Activated naive CD8-positive, alpha-beta T cell (primary cell): ENCODE results near the gene CACNA1G.

Experiments
- H3K27ac Mint-ChIP-seq: one replicate; pipeline ENCODE4 v1.8.0; 2021; ENCODE audit warnings: mixed read lengths
- H3K27me3 Mint-ChIP-seq: one replicate; pipeline ENCODE4 v1.8.0; 2021; ENCODE audit warnings: mixed read lengths
- H3K36me3 Mint-ChIP-seq: one replicate; pipeline ENCODE4 v1.8.0; 2021; ENCODE audit warnings: mixed read lengths
- H3K4me1 Mint-ChIP-seq: one replicate; pipeline ENCODE4 v1.8.0; 2021; ENCODE audit warnings: low read depth, mixed read lengths
- H3K4me3 Mint-ChIP-seq: one replicate; pipeline ENCODE4 v1.8.0; 2021; ENCODE audit warnings: mild to moderate bottlenecking, mixed read lengths
- H3K9me3 Mint-ChIP-seq: one replicate; pipeline ENCODE4 v1.8.0; 2021; ENCODE audit warnings: low read depth, mixed read lengths

Gene CACNA1G

DNA sequence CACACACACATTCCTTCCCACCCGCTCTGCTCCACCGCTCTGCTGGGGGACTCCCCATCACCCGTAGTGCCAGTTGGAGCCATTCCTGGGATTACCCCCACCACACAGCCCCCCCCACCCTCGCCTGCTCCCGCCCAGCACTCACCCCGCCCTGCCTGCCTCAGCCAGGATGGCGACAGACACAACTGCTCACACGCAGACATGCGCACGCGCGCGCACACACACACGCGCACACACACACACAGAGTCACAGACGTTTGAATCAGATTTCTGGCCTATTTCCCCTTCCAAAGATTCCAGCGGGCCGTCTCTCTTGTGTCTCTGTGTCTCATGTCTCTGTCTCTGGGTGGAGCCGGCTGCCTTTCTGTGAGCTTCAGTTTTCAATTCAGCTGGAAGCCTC is 4.4 kb downstream of the CACNA1G start:
- Mint-ChIP-seq H3K4me3 (no peak overlapping the region), H3K27me3 (peaks cover 14% of the 10 kb centered on the region), H3K9me3 (no peaks in the 10 kb centered on the region), H3K36me3 (no peaks in the 10 kb centered on the region), H3K27ac (no peak overlapping the region), H3K4me1 (peaks cover 19% of the 10 kb centered on the region)

DNA sequence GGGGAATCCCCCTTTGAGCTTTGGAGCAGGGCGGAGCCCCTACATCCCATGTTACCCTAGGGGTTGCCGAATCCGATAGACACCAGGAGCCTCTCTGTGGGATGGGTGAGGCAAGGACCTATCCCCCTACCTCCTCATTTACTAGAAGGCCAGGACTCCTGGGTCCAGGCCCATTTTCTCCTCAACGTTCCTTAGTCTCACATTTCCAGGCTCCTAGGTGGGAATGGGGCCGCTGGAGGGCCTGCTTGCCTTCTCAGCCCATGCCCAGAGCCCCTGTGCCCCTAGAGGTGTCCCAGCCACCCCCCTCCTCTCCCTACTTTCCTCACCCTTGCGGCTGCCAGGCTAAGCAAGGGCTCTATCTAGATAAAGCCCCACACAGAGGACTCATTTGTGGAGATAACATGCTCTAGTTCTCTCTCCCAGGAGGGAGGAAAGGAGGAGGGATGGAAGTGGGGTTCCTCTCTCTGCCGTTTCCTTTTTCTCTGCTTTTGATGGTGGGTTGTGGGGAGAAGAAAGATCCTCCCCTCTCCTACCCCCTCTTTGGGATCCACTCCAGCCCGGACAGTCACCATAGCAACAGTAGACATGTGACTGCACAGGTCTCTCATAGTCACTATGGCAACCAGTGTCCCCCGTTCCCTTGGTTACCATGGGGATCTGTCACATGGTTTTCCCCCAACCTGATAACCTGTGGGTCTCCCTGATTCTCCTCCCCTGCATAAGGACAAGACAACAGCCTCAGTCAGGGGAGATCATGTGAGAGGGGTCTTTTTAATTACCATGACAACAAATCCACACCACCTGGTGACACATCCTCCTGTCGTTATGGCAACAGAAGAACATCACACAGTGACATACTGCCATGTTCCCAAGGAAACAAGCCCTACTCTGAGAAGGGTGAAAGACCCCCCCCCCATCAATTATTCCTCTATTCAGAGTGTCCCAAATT is 5.2 kb downstream of the CACNA1G start:
- H3K4me1 Mint-ChIP-seq, result peaks cover 16% of the 10 kb centered on the region
- no peaks in the 10 kb centered on the region for H3K36me3 Mint-ChIP-seq
- H3K9me3 Mint-ChIP-seq, result no peaks in the 10 kb centered on the region
- H3K4me3 Mint-ChIP-seq, result no peak overlapping the region
- H3K27me3 Mint-ChIP-seq, result peaks cover 12% of the 10 kb centered on the region
- H3K27ac Mint-ChIP-seq, result no peak overlapping the region

DNA sequence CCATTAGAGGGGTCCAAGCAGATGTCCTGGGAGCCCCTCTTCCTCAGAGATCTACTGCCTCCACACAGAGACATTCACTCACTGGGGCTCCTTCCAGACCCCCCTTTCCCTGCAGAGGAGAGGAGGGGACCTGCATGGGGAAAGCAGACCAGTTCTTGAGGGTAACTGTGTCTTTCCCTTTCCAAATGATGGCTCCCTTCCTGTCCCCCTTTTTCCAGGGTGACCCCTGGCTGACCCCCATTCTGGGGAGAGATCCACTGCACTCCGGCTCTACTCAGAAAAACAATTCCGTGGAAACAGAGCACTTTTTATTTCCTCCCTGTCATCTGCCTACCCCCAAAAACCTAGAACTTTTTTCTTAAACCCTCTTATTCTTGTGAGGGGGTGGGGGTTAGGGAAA is 6.4 kb downstream of the CACNA1G start:
- H3K27ac Mint-ChIP-seq, result no peak overlapping the region
- peaks cover 15% of the 10 kb centered on the region for H3K27me3 Mint-ChIP-seq
- H3K4me1 Mint-ChIP-seq, result peaks cover 16% of the 10 kb centered on the region
- no peak overlapping the region for H3K4me3 Mint-ChIP-seq
- no peaks in the 10 kb centered on the region for H3K9me3 Mint-ChIP-seq
- no peaks in the 10 kb centered on the region for H3K36me3 Mint-ChIP-seq

DNA sequence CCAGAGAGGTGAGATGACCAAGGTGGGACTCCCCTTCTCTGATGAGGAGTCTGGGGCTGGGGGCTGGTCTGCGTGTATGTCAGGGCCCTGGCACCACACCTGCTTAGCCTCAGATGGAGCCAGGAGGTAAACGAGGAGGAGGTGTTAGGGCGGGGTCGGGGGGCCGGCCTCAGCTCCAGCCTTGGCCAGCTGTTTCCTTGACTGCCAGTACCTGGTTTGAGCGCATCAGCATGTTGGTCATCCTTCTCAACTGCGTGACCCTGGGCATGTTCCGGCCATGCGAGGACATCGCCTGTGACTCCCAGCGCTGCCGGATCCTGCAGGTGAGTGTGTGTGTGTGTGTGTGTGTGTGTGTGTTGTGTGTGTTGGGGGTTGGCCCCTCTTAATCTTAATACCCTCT is 8.1 kb downstream of the CACNA1G start:
- peaks cover 11% of the 10 kb centered on the region for H3K27me3 Mint-ChIP-seq

DNA sequence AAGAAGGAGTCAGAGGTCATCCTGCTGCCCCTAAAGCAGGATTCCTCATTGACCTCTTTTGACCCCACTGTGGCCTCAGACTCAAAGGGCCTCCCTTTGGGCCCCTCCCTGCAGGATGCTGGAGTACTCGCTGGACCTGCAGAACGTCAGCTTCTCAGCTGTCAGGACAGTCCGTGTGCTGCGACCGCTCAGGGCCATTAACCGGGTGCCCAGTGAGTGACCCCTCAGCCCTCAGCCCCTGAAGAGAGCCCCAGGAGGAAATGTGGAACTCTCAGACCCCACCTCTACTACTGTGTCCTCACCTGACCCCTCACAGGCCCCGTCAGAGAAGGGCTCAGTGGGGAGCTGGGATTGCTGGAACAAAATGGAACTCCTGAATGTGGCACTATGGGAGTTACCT is 9.1 kb downstream of the CACNA1G start:
- Mint-ChIP-seq H3K9me3 (no peaks in the 10 kb centered on the region), H3K4me3 (no peak overlapping the region), H3K36me3 (no peaks in the 10 kb centered on the region), H3K27me3 (peaks cover 9% of the 10 kb centered on the region), H3K27ac (no peak overlapping the region), H3K4me1 (peaks cover 9% of the 10 kb centered on the region)

More for the DNA sequence above, 8.1 kb downstream of the CACNA1G start:
- Mint-ChIP-seq H3K9me3 (no peaks in the 10 kb centered on the region), H3K4me3 (no peak overlapping the region), H3K4me1 (peaks cover 11% of the 10 kb centered on the region), H3K27ac (no peak overlapping the region), H3K36me3 (no peaks in the 10 kb centered on the region)

DNA sequence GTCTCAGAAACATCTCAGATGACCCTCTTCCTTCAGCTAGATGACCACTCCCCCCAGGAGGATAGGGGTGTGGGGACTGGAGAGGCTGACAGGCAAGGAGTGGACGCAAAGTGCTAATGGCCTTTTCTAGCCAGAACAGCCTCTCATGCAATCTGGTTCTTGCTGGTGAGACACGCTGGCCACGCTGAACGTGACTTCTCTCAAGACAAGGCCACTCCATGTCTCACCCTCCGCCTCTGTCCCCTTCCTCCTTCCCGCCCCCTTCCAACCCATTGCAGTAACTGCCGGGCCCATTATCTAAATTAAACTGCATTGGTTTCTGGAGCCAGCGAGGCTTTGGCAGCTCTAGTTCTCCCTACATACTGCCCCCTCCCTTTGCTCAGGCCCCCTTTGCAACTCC is 9.5 kb downstream of the CACNA1G start:
- H3K4me1 Mint-ChIP-seq, result peaks cover 7% of the 10 kb centered on the region
- H3K4me3 Mint-ChIP-seq, result no peak overlapping the region
- no peaks in the 10 kb centered on the region for H3K36me3 Mint-ChIP-seq
- peaks cover 7% of the 10 kb centered on the region for H3K27me3 Mint-ChIP-seq
- no peak overlapping the region for H3K27ac Mint-ChIP-seq
- H3K9me3 Mint-ChIP-seq, result no peaks in the 10 kb centered on the region

DNA sequence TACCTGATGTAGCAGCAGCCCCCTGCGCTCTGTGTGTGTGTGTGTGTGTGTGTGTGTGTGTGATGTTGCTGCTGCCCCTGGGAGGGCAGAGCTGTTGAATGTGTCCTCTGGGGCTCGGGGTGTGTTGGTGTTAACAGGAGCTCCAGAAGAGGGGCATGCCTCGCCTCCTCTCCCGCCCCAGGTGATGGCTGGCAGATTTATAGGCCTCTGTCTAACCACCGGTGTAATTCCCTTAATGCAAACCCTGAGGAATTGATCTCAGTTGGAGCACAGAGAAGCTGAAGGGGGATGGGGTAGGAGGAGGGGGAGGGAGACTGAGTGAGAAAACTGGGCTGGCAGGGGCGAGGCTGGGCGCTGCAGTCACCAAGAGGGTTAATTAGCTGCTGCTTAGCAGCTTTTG is 10.0 kb downstream of the CACNA1G start:
- peaks cover 4% of the 10 kb centered on the region for H3K4me1 Mint-ChIP-seq
- H3K27me3 Mint-ChIP-seq, result peaks cover 7% of the 10 kb centered on the region
- H3K36me3 Mint-ChIP-seq, result no peaks in the 10 kb centered on the region
- no peaks in the 10 kb centered on the region for H3K9me3 Mint-ChIP-seq
- no peak overlapping the region for H3K4me3 Mint-ChIP-seq
- no peak overlapping the region for H3K27ac Mint-ChIP-seq

DNA sequence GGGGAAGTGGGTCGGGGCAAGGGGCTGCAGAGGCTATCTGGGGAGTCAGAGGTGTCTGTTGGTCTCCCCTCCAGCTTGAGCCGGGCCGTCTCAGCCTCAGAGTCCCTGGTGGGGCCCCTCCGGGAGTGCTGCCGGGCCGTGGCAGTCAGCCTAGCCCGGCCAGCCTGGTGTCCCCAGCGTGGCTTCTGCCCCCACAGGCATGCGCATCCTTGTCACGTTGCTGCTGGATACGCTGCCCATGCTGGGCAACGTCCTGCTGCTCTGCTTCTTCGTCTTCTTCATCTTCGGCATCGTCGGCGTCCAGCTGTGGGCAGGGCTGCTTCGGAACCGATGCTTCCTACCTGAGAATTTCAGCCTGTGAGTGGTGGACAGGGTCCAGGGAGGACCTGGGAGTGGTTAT is 11.2 kb downstream of the CACNA1G start:
- H3K4me3 Mint-ChIP-seq, result no peak overlapping the region
- H3K9me3 Mint-ChIP-seq, result no peaks in the 10 kb centered on the region
- H3K27ac Mint-ChIP-seq, result no peak overlapping the region
- H3K36me3 Mint-ChIP-seq, result no peaks in the 10 kb centered on the region
- peaks cover 5% of the 10 kb centered on the region for H3K27me3 Mint-ChIP-seq
- no peaks in the 10 kb centered on the region for H3K4me1 Mint-ChIP-seq

DNA sequence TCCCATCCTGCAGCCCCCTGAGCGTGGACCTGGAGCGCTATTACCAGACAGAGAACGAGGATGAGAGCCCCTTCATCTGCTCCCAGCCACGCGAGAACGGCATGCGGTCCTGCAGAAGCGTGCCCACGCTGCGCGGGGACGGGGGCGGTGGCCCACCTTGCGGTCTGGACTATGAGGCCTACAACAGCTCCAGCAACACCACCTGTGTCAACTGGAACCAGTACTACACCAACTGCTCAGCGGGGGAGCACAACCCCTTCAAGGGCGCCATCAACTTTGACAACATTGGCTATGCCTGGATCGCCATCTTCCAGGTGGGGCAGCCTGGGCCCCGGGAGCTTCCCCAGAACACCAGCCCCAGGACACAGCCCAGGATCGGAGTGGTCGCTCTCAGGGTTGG is 12.0 kb downstream of the CACNA1G start:
- peaks cover 5% of the 10 kb centered on the region for H3K27me3 Mint-ChIP-seq

DNA sequence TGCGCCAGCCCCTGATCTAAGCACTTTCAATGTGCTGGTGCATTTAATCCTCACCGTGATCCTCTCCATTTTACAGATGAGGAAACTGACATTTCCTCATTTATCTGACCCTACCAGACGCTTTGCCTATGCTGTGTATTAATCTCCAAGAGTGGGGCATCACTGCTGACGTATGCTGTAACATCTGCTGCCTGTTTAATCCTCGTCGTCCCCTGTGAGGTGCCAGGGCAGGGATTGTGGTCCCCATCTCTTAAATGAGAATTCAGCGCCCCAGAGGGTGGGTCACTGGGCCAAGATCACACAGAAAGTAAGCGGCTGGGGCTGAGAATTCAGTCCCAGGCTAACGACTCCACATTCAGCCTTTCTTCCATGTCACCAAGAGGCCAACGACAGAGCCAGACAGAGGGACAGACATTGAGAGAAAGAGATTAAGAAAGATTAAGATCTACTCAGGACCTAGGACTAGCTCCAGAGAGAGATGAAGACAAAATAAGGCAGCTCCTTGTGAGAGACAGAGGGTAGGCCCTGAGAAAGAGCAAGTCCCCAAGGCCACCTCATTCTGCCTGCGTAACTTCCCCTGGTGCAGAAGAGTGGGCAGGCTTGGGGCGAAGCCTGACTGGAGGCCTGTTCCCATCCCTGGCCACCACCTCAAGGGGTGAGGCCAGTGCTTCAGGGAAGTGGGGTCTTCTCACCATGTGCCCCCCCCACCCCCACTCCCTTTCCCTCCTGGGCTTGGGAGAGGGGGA is 13.5 kb downstream of the CACNA1G start:
- no peak overlapping the region for H3K4me3 Mint-ChIP-seq
- no peaks in the 10 kb centered on the region for H3K36me3 Mint-ChIP-seq
- no peaks in the 10 kb centered on the region for H3K4me1 Mint-ChIP-seq
- H3K27me3 Mint-ChIP-seq, result peaks cover 4% of the 10 kb centered on the region
- no peak overlapping the region for H3K27ac Mint-ChIP-seq
- no peaks in the 10 kb centered on the region for H3K9me3 Mint-ChIP-seq

More for the DNA sequence above, 12.0 kb downstream of the CACNA1G start:
- Mint-ChIP-seq H3K4me3 (no peak overlapping the region), H3K9me3 (no peaks in the 10 kb centered on the region), H3K4me1 (no peaks in the 10 kb centered on the region), H3K36me3 (no peaks in the 10 kb centered on the region), H3K27ac (no peak overlapping the region)

DNA sequence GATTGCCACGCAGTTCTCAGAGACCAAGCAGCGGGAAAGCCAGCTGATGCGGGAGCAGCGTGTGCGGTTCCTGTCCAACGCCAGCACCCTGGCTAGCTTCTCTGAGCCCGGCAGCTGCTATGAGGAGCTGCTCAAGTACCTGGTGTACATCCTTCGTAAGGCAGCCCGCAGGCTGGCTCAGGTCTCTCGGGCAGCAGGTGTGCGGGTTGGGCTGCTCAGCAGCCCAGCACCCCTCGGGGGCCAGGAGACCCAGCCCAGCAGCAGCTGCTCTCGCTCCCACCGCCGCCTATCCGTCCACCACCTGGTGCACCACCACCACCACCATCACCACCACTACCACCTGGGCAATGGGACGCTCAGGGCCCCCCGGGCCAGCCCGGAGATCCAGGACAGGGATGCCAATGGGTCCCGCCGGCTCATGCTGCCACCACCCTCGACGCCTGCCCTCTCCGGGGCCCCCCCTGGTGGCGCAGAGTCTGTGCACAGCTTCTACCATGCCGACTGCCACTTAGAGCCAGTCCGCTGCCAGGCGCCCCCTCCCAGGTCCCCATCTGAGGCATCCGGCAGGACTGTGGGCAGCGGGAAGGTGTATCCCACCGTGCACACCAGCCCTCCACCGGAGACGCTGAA is 15.2 kb downstream of the CACNA1G start:
- H3K27me3 Mint-ChIP-seq, result peaks cover 4% of the 10 kb centered on the region
- H3K9me3 Mint-ChIP-seq, result no peaks in the 10 kb centered on the region
- H3K36me3 Mint-ChIP-seq, result no peaks in the 10 kb centered on the region
- no peak overlapping the region for H3K4me3 Mint-ChIP-seq
- H3K27ac Mint-ChIP-seq, result no peak overlapping the region
- H3K4me1 Mint-ChIP-seq, result no peaks in the 10 kb centered on the region

DNA sequence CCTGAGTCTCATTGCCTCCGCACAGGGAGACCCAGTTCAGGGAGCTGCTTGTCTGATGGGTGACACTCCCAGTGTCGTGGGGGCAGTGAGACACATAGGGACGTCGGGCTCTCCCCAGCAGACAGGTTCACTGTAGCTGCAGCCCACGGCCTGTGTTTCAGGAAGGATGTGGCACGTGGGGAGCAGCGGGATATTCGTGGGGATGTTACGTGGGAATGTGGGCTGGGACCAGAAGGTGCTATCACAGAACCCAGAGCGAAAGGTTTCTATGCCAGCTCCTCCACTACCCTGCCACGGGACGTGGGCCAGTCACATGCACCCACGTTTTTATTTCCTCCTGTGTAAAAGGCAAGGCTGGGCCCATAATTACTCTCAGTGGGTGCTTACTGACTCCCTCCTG is 16.3 kb downstream of the CACNA1G start:
- Mint-ChIP-seq H3K36me3 (no peaks in the 10 kb centered on the region), H3K9me3 (no peaks in the 10 kb centered on the region), H3K27ac (no peak overlapping the region), H3K4me3 (no peak overlapping the region), H3K27me3 (peaks cover 3% of the 10 kb centered on the region), H3K4me1 (no peaks in the 10 kb centered on the region)

DNA sequence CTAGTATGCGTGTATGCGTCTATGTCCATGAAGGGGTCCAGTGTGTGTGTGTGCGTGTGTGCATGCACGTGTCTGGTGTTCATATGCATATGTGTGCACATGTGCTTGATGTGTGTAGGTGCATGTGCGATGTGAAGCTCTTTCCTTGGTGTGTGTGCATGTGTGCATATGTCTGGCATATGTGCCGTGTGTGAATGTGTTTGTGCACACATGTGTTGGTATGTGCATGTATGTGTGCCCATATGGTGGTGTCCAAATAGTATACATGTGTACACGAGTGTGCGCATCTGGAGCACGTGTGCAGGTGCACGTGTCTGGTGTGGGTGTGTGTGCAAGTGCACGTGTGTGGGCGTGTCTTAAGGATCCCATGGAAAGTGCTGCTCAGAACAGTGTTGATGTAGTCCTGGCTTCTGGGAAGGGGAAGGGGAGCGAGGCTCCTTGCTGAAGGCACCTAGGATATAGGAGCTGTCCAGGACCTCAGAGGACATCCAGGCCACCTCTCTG is 17.0 kb downstream of the CACNA1G start:
- Mint-ChIP-seq H3K4me3 (no peak overlapping the region), H3K36me3 (no peaks in the 10 kb centered on the region), H3K27ac (no peak overlapping the region), H3K27me3 (peaks cover 3% of the 10 kb centered on the region), H3K4me1 (no peaks in the 10 kb centered on the region), H3K9me3 (no peaks in the 10 kb centered on the region)

DNA sequence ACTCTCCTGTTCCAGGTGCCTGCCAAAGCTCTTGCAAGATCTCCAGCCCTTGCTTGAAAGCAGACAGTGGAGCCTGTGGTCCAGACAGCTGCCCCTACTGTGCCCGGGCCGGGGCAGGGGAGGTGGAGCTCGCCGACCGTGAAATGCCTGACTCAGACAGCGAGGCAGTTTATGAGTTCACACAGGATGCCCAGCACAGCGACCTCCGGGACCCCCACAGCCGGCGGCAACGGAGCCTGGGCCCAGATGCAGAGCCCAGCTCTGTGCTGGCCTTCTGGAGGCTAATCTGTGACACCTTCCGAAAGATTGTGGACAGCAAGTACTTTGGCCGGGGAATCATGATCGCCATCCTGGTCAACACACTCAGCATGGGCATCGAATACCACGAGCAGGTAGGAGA is 17.7 kb downstream of the CACNA1G start:
- Mint-ChIP-seq H3K36me3 (no peaks in the 10 kb centered on the region), H3K4me1 (no peaks in the 10 kb centered on the region), H3K27me3 (peaks cover 3% of the 10 kb centered on the region), H3K4me3 (no peak overlapping the region), H3K27ac (no peak overlapping the region), H3K9me3 (no peaks in the 10 kb centered on the region)

DNA sequence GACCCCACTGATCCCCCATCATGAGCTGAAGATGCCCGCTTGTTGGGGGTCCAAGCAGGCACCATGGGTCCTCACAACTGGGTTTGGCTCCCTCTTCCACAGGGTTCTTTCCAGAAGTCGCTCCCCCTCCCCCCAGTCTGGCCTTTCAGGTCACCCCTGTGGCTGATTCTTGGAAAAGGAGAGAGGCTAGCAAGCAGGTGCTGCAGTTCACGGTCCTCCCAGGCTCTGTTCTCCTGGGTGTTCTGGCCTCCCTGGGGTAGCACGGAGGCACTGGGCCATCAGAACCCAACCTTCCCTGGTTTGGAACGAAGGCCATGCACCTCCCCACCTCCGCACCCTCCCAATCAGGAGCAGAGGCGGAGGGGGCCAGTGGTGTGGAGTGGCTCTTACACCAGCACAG is 18.9 kb downstream of the CACNA1G start:
- no peaks in the 10 kb centered on the region for H3K4me1 Mint-ChIP-seq
- no peak overlapping the region for H3K27ac Mint-ChIP-seq
- no peaks in the 10 kb centered on the region for H3K9me3 Mint-ChIP-seq
- peaks cover 3% of the 10 kb centered on the region for H3K27me3 Mint-ChIP-seq
- no peak overlapping the region for H3K4me3 Mint-ChIP-seq
- no peaks in the 10 kb centered on the region for H3K36me3 Mint-ChIP-seq
